ENCODE measurements around the gene PSMD7. TPM values are rescaled to one million over a fixed set of nuclear protein-coding genes. Genes with fewer than 3 reads are reported as not detected.

PSMD7 gene
- total RNA-seq, 6 experiments from 2014 or later, result 94.8 to 120 (median 103) TPM

DNA sequence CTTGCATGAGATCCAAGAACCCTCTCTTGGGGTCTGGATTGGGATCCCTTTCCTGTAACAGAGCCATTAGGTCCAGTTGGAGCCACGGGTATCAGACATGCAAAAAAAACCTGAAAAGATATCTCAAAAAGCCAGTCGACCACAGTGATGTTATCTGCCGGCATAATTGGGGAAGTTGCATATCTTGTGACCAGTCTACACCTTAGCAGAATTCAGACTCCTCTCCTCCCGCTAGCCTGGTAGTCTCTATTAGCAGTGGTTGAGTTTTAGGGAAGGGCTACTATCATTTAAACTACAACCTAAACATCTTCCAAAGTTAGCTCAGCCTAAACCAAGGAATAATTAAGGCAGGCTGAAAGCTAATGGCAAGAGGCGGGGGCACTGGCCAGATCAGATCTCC is 16.2 kb upstream of the PSMD7 start:
- H3K36me3 Mint-ChIP-seq (ENCODE audit: low read depth), result no peaks in the 10 kb centered on the region
- H3K27ac Mint-ChIP-seq, result no peak overlapping the region
- no peak for DNase-seq

DNA sequence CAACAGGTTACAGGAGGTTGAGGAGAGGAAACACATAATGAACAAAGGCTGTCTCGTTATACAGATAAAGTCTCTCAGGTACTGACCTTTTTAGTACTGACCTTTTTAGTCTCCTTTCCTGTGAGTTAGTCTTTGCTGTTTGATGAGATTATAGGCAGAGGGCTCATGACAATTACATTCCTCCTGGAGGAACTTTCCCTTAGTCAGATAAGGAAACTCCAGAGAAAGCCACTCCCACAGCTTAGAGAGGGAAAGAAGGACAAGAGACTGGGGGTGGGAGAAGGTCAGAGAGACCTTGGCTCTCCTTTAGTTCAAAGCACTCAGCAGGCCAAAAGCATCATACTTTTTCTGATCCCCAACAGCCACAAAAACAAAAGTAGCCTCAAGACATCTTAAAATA is 15.3 kb upstream of the PSMD7 start:
- Mint-ChIP-seq H3K4me3 (no peak overlapping the region), H3K27me3 (ENCODE audit: insufficient read depth) (peaks cover 12% of the 10 kb centered on the region), H3K27ac (no peak overlapping the region), H3K4me1 (ENCODE audit: low read depth) (no peaks in the 10 kb centered on the region), H3K36me3 (ENCODE audit: low read depth) (no peaks in the 10 kb centered on the region), H3K9me3 (no peaks in the 10 kb centered on the region; the same call in 1 of the 2 replicates)
- no peak for DNase-seq
- TF ChIP-seq, protein P1, sequence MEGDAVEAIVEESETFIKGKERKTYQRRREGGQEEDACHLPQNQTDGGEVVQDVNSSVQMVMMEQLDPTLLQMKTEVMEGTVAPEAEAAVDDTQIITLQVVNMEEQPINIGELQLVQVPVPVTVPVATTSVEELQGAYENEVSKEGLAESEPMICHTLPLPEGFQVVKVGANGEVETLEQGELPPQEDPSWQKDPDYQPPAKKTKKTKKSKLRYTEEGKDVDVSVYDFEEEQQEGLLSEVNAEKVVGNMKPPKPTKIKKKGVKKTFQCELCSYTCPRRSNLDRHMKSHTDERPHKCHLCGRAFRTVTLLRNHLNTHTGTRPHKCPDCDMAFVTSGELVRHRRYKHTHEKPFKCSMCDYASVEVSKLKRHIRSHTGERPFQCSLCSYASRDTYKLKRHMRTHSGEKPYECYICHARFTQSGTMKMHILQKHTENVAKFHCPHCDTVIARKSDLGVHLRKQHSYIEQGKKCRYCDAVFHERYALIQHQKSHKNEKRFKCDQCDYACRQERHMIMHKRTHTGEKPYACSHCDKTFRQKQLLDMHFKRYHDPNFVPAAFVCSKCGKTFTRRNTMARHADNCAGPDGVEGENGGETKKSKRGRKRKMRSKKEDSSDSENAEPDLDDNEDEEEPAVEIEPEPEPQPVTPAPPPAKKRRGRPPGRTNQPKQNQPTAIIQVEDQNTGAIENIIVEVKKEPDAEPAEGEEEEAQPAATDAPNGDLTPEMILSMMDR (IDR thresholded peaks at IDR 0.05), result no peak

More for the DNA sequence above, 16.2 kb upstream of the PSMD7 start:
- Mint-ChIP-seq H3K4me1 (ENCODE audit: low read depth) (no peaks in the 10 kb centered on the region), H3K9me3 (no peaks in the 10 kb centered on the region; the same call in 1 of the 2 replicates), H3K4me3 (no peak overlapping the region), H3K27me3 (ENCODE audit: insufficient read depth) (peaks cover 12% of the 10 kb centered on the region)
- TF ChIP-seq, protein P1 (IDR thresholded peaks at IDR 0.05), result no peak

DNA sequence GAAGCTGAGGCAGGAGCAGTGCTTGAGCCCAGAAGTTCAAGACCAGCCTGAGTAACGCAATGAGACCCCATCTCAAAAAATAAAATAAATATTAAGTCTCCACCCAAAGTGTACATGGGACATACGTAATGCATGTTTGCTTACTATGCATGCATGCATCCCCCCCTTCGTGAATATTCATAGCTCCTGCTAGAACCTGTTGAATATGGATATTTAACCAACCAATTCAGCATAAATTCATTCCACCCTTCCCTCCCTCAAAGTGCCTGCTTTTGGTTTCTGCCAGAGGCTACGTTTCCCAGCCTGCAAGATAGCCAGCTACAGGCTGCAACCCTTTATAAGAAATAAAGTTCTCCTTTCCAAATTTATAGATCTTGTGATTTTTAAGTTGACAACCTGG is 12.9 kb upstream of the PSMD7 start:
- H3K9me3 Mint-ChIP-seq, result no peaks in the 10 kb centered on the region; the same call in 1 of the 2 replicates
- H3K4me3 Mint-ChIP-seq, result no peak overlapping the region
- no peaks in the 10 kb centered on the region for H3K36me3 Mint-ChIP-seq (ENCODE audit: low read depth)
- H3K27ac Mint-ChIP-seq, result no peak overlapping the region
- no peak for DNase-seq
- H3K27me3 Mint-ChIP-seq (ENCODE audit: insufficient read depth), result peaks cover 3% of the 10 kb centered on the region
- TF ChIP-seq, protein P1 (IDR thresholded peaks at IDR 0.05), result no peak
- no peaks in the 10 kb centered on the region for H3K4me1 Mint-ChIP-seq (ENCODE audit: low read depth)

DNA sequence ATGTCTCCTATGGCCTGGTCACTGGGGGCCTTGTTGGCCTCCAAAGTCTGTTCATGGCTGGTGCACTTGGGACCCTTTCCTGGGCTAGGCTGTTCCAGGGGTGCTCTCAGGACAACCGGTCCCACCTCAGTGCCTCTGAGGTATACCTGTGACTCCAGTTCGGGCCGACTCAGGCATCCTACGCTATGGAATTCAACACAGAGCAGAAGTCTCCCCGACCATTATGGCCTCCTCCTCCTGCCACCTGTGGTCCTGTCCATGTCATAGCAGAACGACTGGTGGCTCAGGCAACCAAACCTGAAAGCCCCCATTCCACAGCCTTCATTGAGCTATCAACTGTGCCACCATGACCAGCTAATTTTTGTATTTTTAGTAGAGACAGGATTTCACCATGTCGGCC is 8.5 kb upstream of the PSMD7 start:
- H3K27ac Mint-ChIP-seq, result no peak overlapping the region
- peaks cover 11% of the 10 kb centered on the region for H3K9me3 Mint-ChIP-seq
- H3K4me3 Mint-ChIP-seq, result no peak overlapping the region
- peaks cover 2% of the 10 kb centered on the region for H3K27me3 Mint-ChIP-seq (ENCODE audit: insufficient read depth)
- TF ChIP-seq, protein P1 (IDR thresholded peaks at IDR 0.05), result no peak
- no peaks in the 10 kb centered on the region for H3K4me1 Mint-ChIP-seq (ENCODE audit: low read depth)
- H3K36me3 Mint-ChIP-seq (ENCODE audit: low read depth), result peaks cover 13% of the 10 kb centered on the region
- no peak for DNase-seq

DNA sequence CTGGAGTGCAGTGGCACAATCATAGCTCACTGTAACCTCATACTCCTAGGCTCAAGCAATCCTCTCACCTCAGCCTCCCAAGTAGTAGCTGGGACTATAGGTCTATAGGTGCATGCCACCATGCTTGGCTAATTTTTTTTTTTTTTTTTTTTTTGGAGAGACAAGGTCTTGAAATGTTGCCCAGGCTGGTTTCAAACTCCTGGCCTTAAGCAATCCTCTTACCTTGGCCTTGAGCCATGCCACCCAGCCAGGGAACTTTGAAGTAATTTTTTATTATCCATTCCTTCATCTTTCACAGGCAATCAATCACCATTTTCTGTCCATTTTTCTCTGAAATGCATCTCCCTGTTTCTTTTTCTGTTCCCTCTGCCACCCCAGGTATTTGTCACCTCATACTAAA is 6.3 kb upstream of the PSMD7 start:
- Mint-ChIP-seq H3K4me3 (no peak overlapping the region), H3K4me1 (ENCODE audit: low read depth) (peaks cover 2% of the 10 kb centered on the region), H3K36me3 (ENCODE audit: low read depth) (peaks cover 13% of the 10 kb centered on the region), H3K27me3 (ENCODE audit: insufficient read depth) (peaks cover 2% of the 10 kb centered on the region; the same call in 1 of the 2 replicates), H3K9me3 (peaks cover 11% of the 10 kb centered on the region), H3K27ac (no peak overlapping the region)
- TF ChIP-seq, protein P1 (IDR thresholded peaks at IDR 0.05), result no peak
- no peak for DNase-seq

DNA sequence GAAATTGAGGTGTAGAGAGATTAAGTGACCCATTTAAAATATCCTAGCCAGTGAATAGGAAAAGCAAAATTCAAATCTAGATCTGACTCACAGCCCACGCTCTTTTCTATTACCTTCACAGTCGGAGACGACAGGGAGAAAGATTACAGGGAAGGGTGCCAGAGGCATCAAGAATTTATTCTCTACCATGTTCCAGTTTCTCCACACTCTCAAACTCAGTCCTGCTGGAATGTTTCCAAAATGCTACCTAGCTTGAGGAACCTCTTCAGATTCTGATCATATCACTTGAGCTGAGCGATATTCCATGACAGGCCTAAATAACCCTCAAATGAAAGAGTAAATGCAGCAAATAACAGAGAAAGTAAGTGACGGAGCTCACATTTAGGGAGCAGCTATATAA is 5.4 kb upstream of the PSMD7 start:
- TF ChIP-seq, protein P1 (IDR thresholded peaks at IDR 0.05), result no peak
- peaks cover 13% of the 10 kb centered on the region for H3K36me3 Mint-ChIP-seq (ENCODE audit: low read depth)
- peaks cover 2% of the 10 kb centered on the region; the same call in 1 of the 2 replicates for H3K27me3 Mint-ChIP-seq (ENCODE audit: insufficient read depth)
- no peak for DNase-seq
- no peak overlapping the region for H3K4me3 Mint-ChIP-seq
- H3K4me1 Mint-ChIP-seq (ENCODE audit: low read depth), result peaks cover 10% of the 10 kb centered on the region
- no peak overlapping the region for H3K27ac Mint-ChIP-seq
- H3K9me3 Mint-ChIP-seq, result peaks cover 11% of the 10 kb centered on the region

Data from HFFc6 (cell line).